ENCODE measurements around the gene MYO7A.

The MYO7A gene

GRCh38 chr11:77143405-77144020, 15.5 kb downstream of the MYO7A start:
- H3K9ac ChIP-seq (ENCODE audit: low read depth, low read length), result no peak overlapping the region
- peaks cover 20% of the 10 kb centered on the region for H3K4me1 ChIP-seq (ENCODE audit: insufficient read depth, low read length)
- ATAC-seq (ENCODE audit: insufficient read depth, low read depth) (no peak), DNase-seq (no peak)
- TF ChIP-seq CTCF (IDR thresholded peaks at IDR 0.05; ENCODE audit: borderline replicate concordance, extremely low read depth, low read length, poor library complexity, severe bottlenecking) (no peak), EZH2 (IDR thresholded peaks at IDR 0.05; ENCODE audit: borderline replicate concordance, low read depth, low read length, severe bottlenecking) (no peak)
- H3K4me2 ChIP-seq (ENCODE audit: insufficient read depth, low read length), result no peak overlapping the region
- no peaks in the 10 kb centered on the region for H4K20me1 ChIP-seq (ENCODE audit: insufficient read depth, low read length)
- no peak overlapping the region for H3K27ac ChIP-seq (ENCODE audit: low read length)
- H3K36me3 ChIP-seq (ENCODE audit: insufficient read depth, low read length), result no peaks in the 10 kb centered on the region
- no peaks in the 10 kb centered on the region for H3K9me3 ChIP-seq (ENCODE audit: insufficient read depth, low read length, severe bottlenecking)
- no peak overlapping the region for H3K4me3 ChIP-seq (ENCODE audit: low read depth in 1 of 2, low read length in 2 of 2)
- H3K79me2 ChIP-seq (ENCODE audit: insufficient read depth, low read length), result no peaks in the 10 kb centered on the region
- H2AFZ ChIP-seq (ENCODE audit: low read depth, low read length), result no peak overlapping the region
- H3K27me3 ChIP-seq (ENCODE audit: insufficient read depth, low read length, poor library complexity), result no peaks in the 10 kb centered on the region

- TF ChIP-seq CTCF (IDR thresholded peaks at IDR 0.05; ENCODE audit: borderline replicate concordance, extremely low read depth, low read length, poor library complexity, severe bottlenecking), result no peak
- TF ChIP-seq EZH2 (IDR thresholded peaks at IDR 0.05; ENCODE audit: borderline replicate concordance, low read depth, low read length, severe bottlenecking), result no peak
- H3K27me3 ChIP-seq (ENCODE audit: insufficient read depth, low read length, poor library complexity), result no peaks in the 10 kb centered on the region
- H2AFZ ChIP-seq (ENCODE audit: low read depth, low read length), result no peak overlapping the region
- H3K79me2 ChIP-seq (ENCODE audit: insufficient read depth, low read length), result no peaks in the 10 kb centered on the region
- ATAC-seq (ENCODE audit: insufficient read depth, low read depth) (no peak), DNase-seq (no peak)
- peaks cover 20% of the 10 kb centered on the region for H3K4me1 ChIP-seq (ENCODE audit: insufficient read depth, low read length)
- H3K36me3 ChIP-seq (ENCODE audit: insufficient read depth, low read length), result no peaks in the 10 kb centered on the region
- H3K4me3 ChIP-seq (ENCODE audit: low read depth in 1 of 2, low read length in 2 of 2), result no peak overlapping the region
- H3K27ac ChIP-seq (ENCODE audit: low read length), result no peak overlapping the region
- H3K9ac ChIP-seq (ENCODE audit: low read depth, low read length), result no peak overlapping the region
- H4K20me1 ChIP-seq (ENCODE audit: insufficient read depth, low read length), result no peaks in the 10 kb centered on the region
- no peaks in the 10 kb centered on the region for H3K9me3 ChIP-seq (ENCODE audit: insufficient read depth, low read length, severe bottlenecking)
- H3K4me2 ChIP-seq (ENCODE audit: insufficient read depth, low read length), result no peak overlapping the region
These were observed 16.3 kb downstream of the MYO7A start for GRCh38 chr11:77144196-77144856.

GRCh38 chr11:77144857-77145428, 16.9 kb downstream of the MYO7A start:
- no peak overlapping the region for H2AFZ ChIP-seq (ENCODE audit: low read depth, low read length)
- no peak overlapping the region for H3K9ac ChIP-seq (ENCODE audit: low read depth, low read length)
- H3K4me1 ChIP-seq (ENCODE audit: insufficient read depth, low read length), result peaks cover 18% of the 10 kb centered on the region
- TF ChIP-seq EZH2 (IDR thresholded peaks at IDR 0.05; ENCODE audit: borderline replicate concordance, low read depth, low read length, severe bottlenecking) (no peak), CTCF (IDR thresholded peaks at IDR 0.05; ENCODE audit: borderline replicate concordance, extremely low read depth, low read length, poor library complexity, severe bottlenecking) (no peak)
- no peaks in the 10 kb centered on the region for H3K9me3 ChIP-seq (ENCODE audit: insufficient read depth, low read length, severe bottlenecking)
- no peak for DNase-seq
- H3K79me2 ChIP-seq (ENCODE audit: insufficient read depth, low read length), result no peaks in the 10 kb centered on the region
- no peak overlapping the region for H3K4me3 ChIP-seq (ENCODE audit: low read depth in 1 of 2, low read length in 2 of 2)
- H3K4me2 ChIP-seq (ENCODE audit: insufficient read depth, low read length), result no peak overlapping the region
- H3K27ac ChIP-seq (ENCODE audit: low read length), result no peak overlapping the region
- no peaks in the 10 kb centered on the region for H3K27me3 ChIP-seq (ENCODE audit: insufficient read depth, low read length, poor library complexity)
- H4K20me1 ChIP-seq (ENCODE audit: insufficient read depth, low read length), result no peaks in the 10 kb centered on the region
- no peak for ATAC-seq (ENCODE audit: insufficient read depth, low read depth)
- H3K36me3 ChIP-seq (ENCODE audit: insufficient read depth, low read length), result no peaks in the 10 kb centered on the region

Measured in DND-41 (cell line).